DOHH2 (cell line): ENCODE data around the gene TUBB2A.
A peak's percentile ranks its signal among the peaks of the same experiment; 100 is the strongest.

ENCODE experiments used
- H3F3A ChIP-seq: fragments of 200-600 bp; sonication (generic), shearing (Covaris generic); 2 replicates; pipeline ENCODE4 v1.6.0; 2016; ENCODE audit warnings: antibody characterized with exemption, mild to moderate bottlenecking; ENCODE audit not compliant: control insufficient read depth, insufficient read depth
- H3K27ac ChIP-seq: fragments of 200-600 bp; sonication (generic); 2 replicates; pipeline ENCODE4 v1.5.1; 2014; ENCODE audit warnings: low read depth, mild to moderate bottlenecking, low read length, moderate library complexity
- H3K27me3 ChIP-seq: fragments of 200-600 bp; sonication (generic); 2 replicates; pipeline ENCODE4 v1.6.1; 2014; ENCODE audit warnings: mild to moderate bottlenecking, low read length, mixed read lengths; ENCODE audit not compliant: control insufficient read depth
- H3K36me3 ChIP-seq: fragments of 200-600 bp; sonication (generic); 2 replicates; pipeline ENCODE4 v1.6.1; 2014; ENCODE audit warnings: mild to moderate bottlenecking, low read length, moderate library complexity, mixed read lengths; ENCODE audit not compliant: control insufficient read depth
- H3K4me1 ChIP-seq: fragments of 200-600 bp; sonication (generic); 2 replicates; pipeline ENCODE4 v1.6.1; 2014; ENCODE audit warnings: mild to moderate bottlenecking, low read length, mixed read lengths; ENCODE audit not compliant: control insufficient read depth
- H3K4me2 ChIP-seq: fragments of 200-600 bp; sonication (generic); 2 replicates; pipeline ENCODE4 v1.6.0; 2014; ENCODE audit warnings: mild to moderate bottlenecking, low read length, moderate library complexity
- H3K4me3 ChIP-seq: fragments of 200-600 bp; sonication (generic); 2 replicates; pipeline ENCODE4 v1.5.1; 2014; ENCODE audit warnings: mild to moderate bottlenecking, low read length, mixed read lengths
- H3K79me2 ChIP-seq: fragments of 200-600 bp; sonication (generic); 2 replicates; pipeline ENCODE4 v1.6.1; 2014; ENCODE audit warnings: mild to moderate bottlenecking, low read length, mixed read lengths; ENCODE audit not compliant: control insufficient read depth
- H3K9me2 ChIP-seq: fragments of 200-600 bp; sonication (generic); replicated peaks from 2 replicates; pipeline ENCODE4 v1.6.1; 2014; ENCODE audit warnings: mild to moderate bottlenecking, low read length, mixed read lengths; ENCODE audit not compliant: control insufficient read depth
- H3K9me3 ChIP-seq: fragments of 200-600 bp; sonication (generic); 2 replicates; pipeline ENCODE4 v1.6.1; 2014; ENCODE audit warnings: antibody characterized with exemption, low read length, mixed read lengths; ENCODE audit not compliant: control insufficient read depth, insufficient read depth
- H4K20me1 ChIP-seq: fragments of 200-600 bp; sonication (generic); 2 replicates; pipeline ENCODE4 v1.6.0; 2014; ENCODE audit warnings: low read depth, mild to moderate bottlenecking, antibody characterized with exemption, low read length, moderate library complexity; ENCODE audit not compliant: control insufficient read depth, insufficient read depth
- CTCF ChIP-seq: fragments of 200-600 bp; sonication (generic); IDR thresholded peaks from one replicate; pipeline ENCODE4 v1.5.1; 2014; ENCODE audit warnings: antibody characterized with exemption, mild to moderate bottlenecking, low read depth, low read length; ENCODE audit not compliant: poor library complexity, severe bottlenecking
- EZH2phosphoT487 ChIP-seq: fragments of 200-600 bp; sonication (generic); IDR thresholded peaks from 2 replicates; pipeline ENCODE4 v1.6.1; 2017; ENCODE audit warnings: borderline replicate concordance, mild to moderate bottlenecking, antibody characterized with exemption, low read length, moderate library complexity, mixed read lengths

Gene TUBB2A

GRCh38 chr6:3195695-3196497 is 38.6 kb upstream of the TUBB2A start:
- no peaks in the 10 kb centered on the region for H3F3A ChIP-seq
- no peak overlapping the region for H3K27ac ChIP-seq
- no peaks in the 10 kb centered on the region for H3K79me2 ChIP-seq
- no peaks in the 10 kb centered on the region; the same call in 1 of the 2 replicates for H3K9me3 ChIP-seq
- H3K4me1 ChIP-seq: peaks cover 19% of the 10 kb centered on the region
- no peaks in the 10 kb centered on the region for H3K9me2 ChIP-seq
- H3K36me3 ChIP-seq: no peaks in the 10 kb centered on the region
- H4K20me1 ChIP-seq: no peaks in the 10 kb centered on the region
- no peak for TF ChIP-seq CTCF
- no peak for TF ChIP-seq EZH2phosphoT487
- no peak overlapping the region for H3K4me3 ChIP-seq
- no peaks in the 10 kb centered on the region for H3K27me3 ChIP-seq
- no peak overlapping the region; the same call in 1 of the 2 replicates for H3K4me2 ChIP-seq

- peak overlapping the region; percentile 14 for H3K4me2 ChIP-seq
- H3K27ac ChIP-seq: no peak overlapping the region
- H3K4me3 ChIP-seq: no peak overlapping the region
Observed at GRCh38 chr6:3195420-3195694, 38.0 kb upstream of the TUBB2A start.

GRCh38 chr6:3194535-3195419 is 37.4 kb upstream of the TUBB2A start:
- H3K4me1 ChIP-seq: peaks cover 19% of the 10 kb centered on the region
- H3K9me3 ChIP-seq: no peaks in the 10 kb centered on the region; the same call in 1 of the 2 replicates
- H3K4me3 ChIP-seq: no peak overlapping the region
- no peaks in the 10 kb centered on the region for H3K79me2 ChIP-seq
- peak overlapping the region; percentile 14 for H3K4me2 ChIP-seq
- no peaks in the 10 kb centered on the region for H3K27me3 ChIP-seq
- H3K9me2 ChIP-seq: no peaks in the 10 kb centered on the region
- H3F3A ChIP-seq: no peaks in the 10 kb centered on the region
- no peak overlapping the region for H3K27ac ChIP-seq
- H3K36me3 ChIP-seq: no peaks in the 10 kb centered on the region
- no peak for TF ChIP-seq CTCF
- TF ChIP-seq EZH2phosphoT487: no peak
- H4K20me1 ChIP-seq: no peaks in the 10 kb centered on the region

More at GRCh38 chr6:3195420-3195694, 38.0 kb upstream of the TUBB2A start:
- Histone ChIP-seq H3K4me1 (peaks cover 19% of the 10 kb centered on the region), H3K27me3 (no peaks in the 10 kb centered on the region), H3K9me2 (no peaks in the 10 kb centered on the region), H3K9me3 (no peaks in the 10 kb centered on the region; the same call in 1 of the 2 replicates), H3K79me2 (no peaks in the 10 kb centered on the region), H3F3A (no peaks in the 10 kb centered on the region), H4K20me1 (no peaks in the 10 kb centered on the region), H3K36me3 (no peaks in the 10 kb centered on the region)
- no peak for TF ChIP-seq CTCF
- TF ChIP-seq EZH2phosphoT487: no peak
